H9 (cell line): Measurements from ENCODE around the gene ACSL3. TPM values are rescaled to one million over a fixed set of nuclear protein-coding genes. Genes with fewer than 3 reads are reported as not detected.

ENCODE experiments used
- DNase-seq: peaks from one replicate; pipeline ENCODE4 v3.0.0-alpha.2; 2017
- H2AFZ ChIP-seq: one replicate; pipeline ENCODE4 v1.6.1; 2013; ENCODE audit warnings: mild to moderate bottlenecking, low read length, control low read depth, moderate library complexity
- H2AK5ac ChIP-seq: 2 replicates; pipeline ENCODE4 v1.6.1; 2013; ENCODE audit warnings: low read length, control low read depth, mixed read lengths; ENCODE audit not compliant: insufficient read length
- H2BK120ac ChIP-seq: one replicate; pipeline ENCODE4 v1.6.1; 2013; ENCODE audit warnings: low read depth, mild to moderate bottlenecking, low read length, control low read depth, inconsistent platforms; ENCODE audit not compliant: poor library complexity, severe bottlenecking
- H2BK12ac ChIP-seq: 2 replicates; pipeline ENCODE4 v1.6.1; 2013; ENCODE audit warnings: low read length, control low read depth, mixed read lengths, low read depth; ENCODE audit not compliant: insufficient read length
- H2BK15ac ChIP-seq: 2 replicates; pipeline ENCODE4 v1.6.1; 2013; ENCODE audit warnings: low read depth, low read length, control low read depth
- H2BK20ac ChIP-seq: one replicate; pipeline ENCODE4 v1.6.1; 2013; ENCODE audit warnings: low read depth, mild to moderate bottlenecking, low read length, control low read depth, inconsistent platforms; ENCODE audit not compliant: poor library complexity, severe bottlenecking
- H2BK5ac ChIP-seq: 2 replicates; pipeline ENCODE4 v1.6.1; 2013; ENCODE audit warnings: low read length, control low read depth, mixed read lengths; ENCODE audit not compliant: insufficient read length
- H3K14ac ChIP-seq: 2 replicates; pipeline ENCODE4 v1.6.1; 2013; ENCODE audit warnings: low read length, control low read depth; ENCODE audit not compliant: insufficient read depth
- H3K18ac ChIP-seq: 2 replicates; pipeline ENCODE4 v1.6.1; 2013; ENCODE audit warnings: low read depth, mild to moderate bottlenecking, mixed read lengths, low read length, control low read depth; ENCODE audit not compliant: insufficient read length
- H3K23ac ChIP-seq: 2 replicates; pipeline ENCODE4 v1.6.1; 2013; ENCODE audit warnings: low read length, control low read depth, mixed read lengths, low read depth; ENCODE audit not compliant: insufficient read length
- H3K23me2 ChIP-seq: 2 replicates; pipeline ENCODE4 v1.6.1; 2013; ENCODE audit warnings: low read depth, mild to moderate bottlenecking, mixed read lengths, low read length, control low read depth; ENCODE audit not compliant: insufficient read length, poor library complexity, severe bottlenecking
- H3K27ac ChIP-seq: 2 replicates; pipeline ENCODE4 v1.5.1; 2013; ENCODE audit warnings: low read length, control low read depth, mixed read lengths, low read depth; ENCODE audit not compliant: insufficient read length
- H3K27me3 ChIP-seq: 2 replicates; pipeline ENCODE4 v1.6.1; 2013; ENCODE audit warnings: low read length, control low read depth, inconsistent platforms; ENCODE audit not compliant: insufficient read depth
- H3K4ac ChIP-seq: 2 replicates; pipeline ENCODE4 v1.6.1; 2013; ENCODE audit warnings: low read depth, mild to moderate bottlenecking, control low read depth, inconsistent platforms, low read length, moderate library complexity
- H3K4me1 ChIP-seq: 2 replicates; pipeline ENCODE4 v1.6.1; 2013; ENCODE audit warnings: low read length, control low read depth, inconsistent platforms; ENCODE audit not compliant: insufficient read depth
- H3K4me2 ChIP-seq: 2 replicates; pipeline ENCODE4 v1.6.1; 2013; ENCODE audit warnings: low read length, control low read depth, mixed read lengths; ENCODE audit not compliant: insufficient read length, insufficient read depth
- H3K56ac ChIP-seq: 2 replicates; pipeline ENCODE4 v1.6.1; 2013; ENCODE audit warnings: low read depth, mild to moderate bottlenecking, mixed read lengths, low read length, control low read depth; ENCODE audit not compliant: insufficient read length
- H3K79me1 ChIP-seq: 2 replicates; pipeline ENCODE4 v1.6.1; 2013; ENCODE audit warnings: low read depth, mild to moderate bottlenecking, moderate library complexity, low read length, control low read depth, inconsistent platforms; ENCODE audit not compliant: insufficient read depth, poor library complexity, severe bottlenecking
- H3K79me2 ChIP-seq: 2 replicates; pipeline ENCODE4 v1.6.1; 2013; ENCODE audit warnings: low read length, control low read depth, inconsistent platforms; ENCODE audit not compliant: insufficient read depth
- H3K9ac ChIP-seq: 2 replicates; pipeline ENCODE4 v1.6.1; 2013; ENCODE audit warnings: low read length, control low read depth, mixed read lengths; ENCODE audit not compliant: insufficient read length; ENCODE audit errors: extremely low read depth
- H3K9me3 ChIP-seq: one replicate; pipeline ENCODE4 v1.6.1; 2013; ENCODE audit warnings: low read depth, low read length, inconsistent platforms; ENCODE audit not compliant: control insufficient read depth
- H3T11ph ChIP-seq: one replicate; pipeline ENCODE4 v1.6.1; 2013; ENCODE audit warnings: mild to moderate bottlenecking, low read length, control low read depth, inconsistent platforms
- H4K20me1 ChIP-seq: one replicate; pipeline ENCODE4 v1.6.1; 2013; ENCODE audit not compliant: control insufficient read depth, insufficient read length, insufficient read depth
- H4K5ac ChIP-seq: 2 replicates; pipeline ENCODE4 v1.6.1; 2013; ENCODE audit warnings: low read depth, mild to moderate bottlenecking, mixed read lengths, low read length, control low read depth; ENCODE audit not compliant: insufficient read length
- H4K8ac ChIP-seq: replicated peaks from 2 replicates; pipeline ENCODE4 v1.6.1; 2013; ENCODE audit warnings: low read length, control low read depth, mixed read lengths, low read depth; ENCODE audit not compliant: insufficient read length
- H4K91ac ChIP-seq: 2 replicates; pipeline ENCODE4 v1.6.1; 2013; ENCODE audit warnings: low read depth, mild to moderate bottlenecking, moderate library complexity, mixed read lengths, low read length, control low read depth; ENCODE audit not compliant: insufficient read length
- H3K27ac Mint-ChIP-seq, 3 experiments: 2 replicates in 2 of 3; 3 replicates in 1 of 3; pipeline ENCODE4 v1.8.0; 2020 to 2021; ENCODE audit warnings: mixed read lengths in 3 of 3, mild to moderate bottlenecking in 1 of 3, moderate library complexity in 1 of 3
- H3K27me3 Mint-ChIP-seq: 2 replicates; pipeline ENCODE4 v1.8.0; 2021; ENCODE audit warnings: low read depth, mild to moderate bottlenecking, moderate library complexity, mixed read lengths
- H3K36me3 Mint-ChIP-seq, 3 experiments: 2 replicates in 2 of 3; 3 replicates in 1 of 3; pipeline ENCODE4 v1.8.0; 2020 to 2021; ENCODE audit warnings: low read depth in 3 of 3, mixed read lengths in 3 of 3; ENCODE audit not compliant: insufficient read depth in 1 of 3
- H3K4me1 Mint-ChIP-seq, 2 experiments: 2 replicates each; pipeline ENCODE4 v1.8.0; 2020; ENCODE audit warnings: mixed read lengths in 2 of 2
- H3K4me3 Mint-ChIP-seq, 2 experiments: 2 replicates in 1 of 2; 3 replicates in 1 of 2; pipeline ENCODE4 v1.8.0; 2020 to 2021; ENCODE audit warnings: mild to moderate bottlenecking in 2 of 2, mixed read lengths in 2 of 2, moderate library complexity in 1 of 2
- H3K9me3 Mint-ChIP-seq, 2 experiments: 2 replicates in 1 of 2; 3 replicates in 1 of 2; pipeline ENCODE4 v1.8.0; 2020; ENCODE audit warnings: mild to moderate bottlenecking in 2 of 2, mixed read lengths in 2 of 2, moderate library complexity in 1 of 2
- CTCF ChIP-seq: fragments of 200-600 bp; sonication (generic); conservative IDR thresholded peaks from 3 replicates; pipeline ENCODE4 v1.8.0; 2021; ENCODE audit warnings: antibody characterized with exemption, mild to moderate bottlenecking
- WGBS: extraction: QIAGEN DNeasy Blood & Tissue Kit; methylation state at CpG from one replicate; pipeline ENCODE4 v1.1.7; 2013; ENCODE audit warnings: missing lambda C conversion rate, low lambda C conversion rate, mixed read lengths; ENCODE audit not compliant: insufficient read length; ENCODE audit errors: extremely low coverage; 5-methylcytosine and 5-hydroxymethylcytosine counted together
- total RNA-seq: library from RNA; stranded (reverse); gene quantifications from 2 replicates; pipeline ENCODE4 v1.2.1, GENCODE V29; 2021

Gene ACSL3
- total RNA-seq, 1 experiment from 2014 or later = 60.9 TPM

- WGBS = no CpG with 5 or more reads among the region's 5 CpGs
- H2BK20ac ChIP-seq = no peak overlapping the region
- no peak overlapping the region for H3K14ac ChIP-seq
- H3K9ac ChIP-seq = no peak overlapping the region
- no peak overlapping the region for H3T11ph ChIP-seq
- H3K9me3 ChIP-seq = no peaks in the 10 kb centered on the region
- no peak overlapping the region for H2BK5ac ChIP-seq
- Mint-ChIP-seq H3K27ac (peak overlapping the region in 2 of 3 experiments; percentile 56 to 84; a peak in 3 of 7 replicates), H3K4me3 (no peak overlapping the region), H3K27me3 (no peaks in the 10 kb centered on the region), H3K4me1 (peaks cover 11 to 13% of the 10 kb centered on the region in 2 experiments; a peak in 3 of 4 replicates), H3K9me3 (no peaks in the 10 kb centered on the region), H3K36me3 (peaks cover 1 to 8% (median 2%) of the 10 kb centered on the region in 3 experiments; a peak in 3 of 7 replicates)
- H2BK120ac ChIP-seq = no peak overlapping the region
- no peak overlapping the region for H4K5ac ChIP-seq
- H3K56ac ChIP-seq = no peak overlapping the region
- H3K27me3 ChIP-seq = no peaks in the 10 kb centered on the region
- H3K79me2 ChIP-seq = no peaks in the 10 kb centered on the region
- no peak overlapping the region for H2BK12ac ChIP-seq
- DNase-seq = no peak
- H2BK15ac ChIP-seq = no peak overlapping the region
- H3K18ac ChIP-seq = no peak overlapping the region
- H2AK5ac ChIP-seq = no peak overlapping the region
- H4K8ac ChIP-seq = no peak overlapping the region
- no peak overlapping the region for H4K91ac ChIP-seq
- no peak overlapping the region for H3K4ac ChIP-seq
- no peak overlapping the region for H3K23ac ChIP-seq
- no peak overlapping the region for H2AFZ ChIP-seq
- no peak overlapping the region for H3K4me2 ChIP-seq
- H4K20me1 ChIP-seq = no peaks in the 10 kb centered on the region
- no peak for TF ChIP-seq CTCF
- H3K23me2 ChIP-seq = no peaks in the 10 kb centered on the region
- no peak overlapping the region for H3K27ac ChIP-seq
- no peaks in the 10 kb centered on the region for H3K4me1 ChIP-seq
- no peaks in the 10 kb centered on the region for H3K79me1 ChIP-seq
These were observed 84.3 kb downstream of the ACSL3 start for GRCh38 chr2:222944971-222945740.
